IMR-90 (cell line): Measurements from ENCODE around the gene POMGNT1. TPM values are rescaled to one million over a fixed set of nuclear protein-coding genes. Genes with fewer than 3 reads are reported as not detected.
A peak's percentile ranks its signal among the peaks of the same experiment; 100 is the strongest.

Experiments used
- ATAC-seq: fragments of 200-7000 bp; cut with Tn5 transposase; 2 replicates; pipeline ENCODE4 v1.9.1; 2020; ENCODE audit warnings: low read depth, mild to moderate bottlenecking, moderate library complexity
- BruUV-seq: library from RNA; stranded (reverse); fragments of 400-500 nt; replicated peaks from 2 replicates; lab custom pipeline; 2021; lab: Mats Ljungman, UMichigan
- CTCF ChIA-PET: fragments of 300-600 bp; formaldehyde crosslinking; extraction: SDS; loops from one replicate; lab custom pipeline; 2021; ENCODE audit warnings: antibody characterized with exemption; lab: Yijun Ruan, JAX
- POLR2A ChIA-PET: fragments of 300-600 bp; sonication (Branson Sonifier 250); formaldehyde crosslinking; loops from one replicate; lab custom pipeline; 2022; ENCODE audit warnings: antibody characterized with exemption; ENCODE audit not compliant: unreplicated experiment; lab: Charles Lee
- DNase-seq: peaks from one replicate; pipeline ENCODE4 v3.0.0; 2013
- H2AFZ ChIP-seq: replicated peaks from 2 replicates; pipeline ENCODE3; 2013; ENCODE audit warnings: low read length, mild to moderate bottlenecking; ENCODE audit not compliant: poor library complexity
- H2AK5ac ChIP-seq: 2 replicates; pipeline ENCODE4 v1.6.1; 2013; ENCODE audit warnings: low read depth, low read length, inconsistent platforms
- H2AK9ac ChIP-seq: replicated peaks from 2 replicates; pipeline ENCODE3; 2013; ENCODE audit warnings: mild to moderate bottlenecking, low read depth, low read length, moderate library complexity; ENCODE audit not compliant: poor library complexity
- H2BK120ac ChIP-seq: 2 replicates; pipeline ENCODE4 v1.6.1; 2013; ENCODE audit warnings: low read depth, low read length, inconsistent platforms
- H2BK15ac ChIP-seq: 3 replicates; pipeline ENCODE4 v1.6.1; 2013; ENCODE audit warnings: low read depth, low read length, inconsistent platforms
- H2BK20ac ChIP-seq: 2 replicates; pipeline ENCODE4 v1.6.1; 2013; ENCODE audit warnings: low read depth, mild to moderate bottlenecking, inconsistent platforms, low read length, moderate library complexity
- H2BK5ac ChIP-seq: 2 replicates; pipeline ENCODE4 v1.6.1; 2013; ENCODE audit warnings: mild to moderate bottlenecking, low read depth, low read length, inconsistent platforms; ENCODE audit not compliant: poor library complexity, severe bottlenecking
- H3K14ac ChIP-seq: replicated peaks from 2 replicates; pipeline ENCODE4 v1.6.1; 2013; ENCODE audit warnings: low read depth, low read length, inconsistent platforms
- H3K18ac ChIP-seq: 2 replicates; pipeline ENCODE4 v1.6.1; 2013; ENCODE audit warnings: low read depth, low read length, control low read depth
- H3K23ac ChIP-seq: 2 replicates; pipeline ENCODE4 v1.6.1; 2013; ENCODE audit warnings: low read depth, low read length, inconsistent platforms
- H3K27ac ChIP-seq: 2 replicates; pipeline ENCODE4 v1.5.1; 2013; ENCODE audit warnings: mild to moderate bottlenecking, control low read depth, low read length; ENCODE audit not compliant: insufficient read depth
- H3K27me3 ChIP-seq: 2 replicates; pipeline ENCODE4 v1.6.1; 2013; ENCODE audit warnings: low read length; ENCODE audit not compliant: control insufficient read depth, insufficient read depth
- H3K36me3 ChIP-seq: 2 replicates; pipeline ENCODE4 v1.6.1; 2013; ENCODE audit warnings: low read length, mixed read lengths; ENCODE audit not compliant: control insufficient read depth, insufficient read depth
- H3K4ac ChIP-seq: 2 replicates; pipeline ENCODE4 v1.6.1; 2013; ENCODE audit warnings: low read depth, low read length, inconsistent platforms
- H3K4me1 ChIP-seq: 2 replicates; pipeline ENCODE4 v1.6.1; 2013; ENCODE audit warnings: low read length, mixed read lengths; ENCODE audit not compliant: control insufficient read depth, insufficient read depth
- H3K4me2 ChIP-seq: 2 replicates; pipeline ENCODE4 v1.6.1; 2013; ENCODE audit warnings: low read depth, mild to moderate bottlenecking, control low read depth, low read length, moderate library complexity
- H3K4me3 ChIP-seq: 2 replicates; pipeline ENCODE4 v1.5.1; 2013; ENCODE audit warnings: low read depth, mild to moderate bottlenecking, control low read depth, low read length, moderate library complexity; ENCODE audit not compliant: insufficient read depth
- H3K56ac ChIP-seq: 2 replicates; pipeline ENCODE4 v1.6.1; 2013; ENCODE audit warnings: low read length, inconsistent platforms; ENCODE audit not compliant: insufficient read depth; ENCODE audit errors: extremely low read depth
- H3K79me1 ChIP-seq, 2 experiments: 2 replicates each; pipeline ENCODE4 v1.6.1; 2013; ENCODE audit warnings: low read length in 2 of 2, inconsistent platforms in 1 of 2, low read depth in 1 of 2
- H3K9ac ChIP-seq: 2 replicates; pipeline ENCODE4 v1.6.1; 2013; ENCODE audit warnings: low read depth, low read length, control low read depth
- H3K9me1 ChIP-seq: 2 replicates; pipeline ENCODE4 v1.6.1; 2013; ENCODE audit warnings: low read length, inconsistent platforms; ENCODE audit not compliant: insufficient read depth
- H3K9me3 ChIP-seq: 2 replicates; pipeline ENCODE4 v1.6.1; 2013; ENCODE audit warnings: low read length; ENCODE audit not compliant: control insufficient read depth, insufficient read depth
- H4K20me1 ChIP-seq: 2 replicates; pipeline ENCODE4 v1.6.1; 2013; ENCODE audit warnings: low read length, inconsistent platforms; ENCODE audit not compliant: insufficient read depth
- H4K5ac ChIP-seq: 2 replicates; pipeline ENCODE4 v1.6.1; 2013; ENCODE audit warnings: mild to moderate bottlenecking, low read depth, low read length, control low read depth
- H4K8ac ChIP-seq, 2 experiments: 2 replicates each; pipeline ENCODE4 v1.6.1; 2013; ENCODE audit warnings: low read depth in 2 of 2, low read length in 2 of 2, control low read depth in 1 of 2, inconsistent platforms in 1 of 2
- H4K91ac ChIP-seq: 2 replicates; pipeline ENCODE4 v1.6.1; 2013; ENCODE audit warnings: low read depth, low read length, inconsistent platforms; ENCODE audit not compliant: insufficient read depth
- RAD21 ChIP-seq: IDR thresholded peaks from 2 replicates; pipeline ENCODE4 v1.6.1; 2012; ENCODE audit warnings: low read length, improper control_type of control experiment
- RFX5 ChIP-seq: IDR thresholded peaks from 2 replicates; pipeline ENCODE4 v1.8.0; 2012; ENCODE audit warnings: low read depth, mild to moderate bottlenecking, low read length, moderate library complexity
- WGBS, 2 experiments: methylation state at CpG; one replicate each; pipeline versions ENCODE4 v1.1.5 to v1.1.7; 2013; ENCODE audit warnings: missing lambda C conversion rate in 2 of 2; ENCODE audit not compliant: insufficient read length in 1 of 2; ENCODE audit errors: extremely low coverage in 2 of 2; 5-methylcytosine and 5-hydroxymethylcytosine counted together
- dilution Hi-C: fragments of 300-500 bp; cut with HindIII; formaldehyde crosslinking; loops from one replicate; pipeline ENCODE4 v1.14.3; 2018; ENCODE audit warnings: low sequenced_read_pairs; ENCODE audit not compliant: unreplicated experiment
- in situ Hi-C: fragments of 300-500 bp; cut with MboI; formaldehyde crosslinking; loops from 3 replicates; pipeline ENCODE4 v1.14.3; 2019; ENCODE audit warnings: low sequenced_read_pairs, inconsistent platforms, mixed read lengths
- intact Hi-C: fragments of 100-400 bp; cut with micrococcal nuclease; formaldehyde crosslinking; loops from 2 replicates; pipeline ENCODE4 v1.10.0; 2022
- polyA plus RNA-seq, 3 experiments: library from polyadenylated mRNA; depleted of rRNA; stranded (reverse); fragments of >200 nt; gene quantifications; 2 replicates each; pipeline ENCODE4 v1.2.3, GENCODE V29; 2012; ENCODE audit warnings: low replicate concordance in 1 of 3
- total RNA-seq: library from RNA; depleted of rRNA; stranded (reverse); fragments of >200 nt; gene quantifications from 2 replicates; pipeline ENCODE4 v1.2.3, GENCODE V29; 2012
- TF ChIP-seq, protein P1 (sequence below): fragments of 150-350 bp; IDR thresholded peaks from 2 replicates; pipeline ENCODE4 v1.6.1; 2017; ENCODE audit warnings: mild to moderate bottlenecking, antibody characterized with exemption, low read length, low read depth

Gene POMGNT1
- total and polyA plus RNA-seq, 2 of the 4 experiments (the other 2 are of a cell fraction): 54.8 to 65.3 TPM

GRCh38 chr1:46153732-46154131 is 44.5 kb downstream of the POMGNT1 start:
- Histone ChIP-seq H4K8ac (no peak overlapping the region), H2BK15ac (no peak overlapping the region), H3K14ac (no peak overlapping the region), H3K4me2 (no peak overlapping the region), H3K56ac (no peak overlapping the region), H2BK20ac (peak overlapping the region; percentile 6; the same call in 1 of the 2 replicates), H3K23ac (no peak overlapping the region), H3K4me3 (no peak overlapping the region), H2AK5ac (no peak overlapping the region), H4K5ac (no peak overlapping the region), H3K4me1 (peaks cover 2% of the 10 kb centered on the region; the same call in 1 of the 2 replicates), H3K36me3 (no peaks in the 10 kb centered on the region), H2BK5ac (no peak overlapping the region), H3K79me1 (no peaks in the 10 kb centered on the region), H2AFZ (no peak overlapping the region), H3K9me1 (no peaks in the 10 kb centered on the region; the same call in 1 of the 2 replicates), H3K27ac (no peak overlapping the region), H3K9me3 (no peaks in the 10 kb centered on the region), H3K4ac (no peak overlapping the region), H3K18ac (no peak overlapping the region), H4K91ac (no peak overlapping the region), H3K27me3 (no peaks in the 10 kb centered on the region; the same call in 1 of the 2 replicates), H4K20me1 (no peaks in the 10 kb centered on the region), H2BK120ac (no peak overlapping the region), H2AK9ac (no peak overlapping the region), H3K9ac (no peak overlapping the region)
- DNase-seq: no peak
- CTCF ChIA-PET: interaction anchor here (0.6 kb wide), 1 partner anchor 49 kb away, joined by 6 read pairs; no protein-coding TSS in a partner anchor
- no TSS peak for BruUV-seq
- intact Hi-C loops (no loop called here), in situ Hi-C loops (no loop called here), dilution Hi-C loops (no loop called here)
- TF ChIP-seq RAD21 (no peak), RFX5 (no peak)
- TF ChIP-seq, protein P1, sequence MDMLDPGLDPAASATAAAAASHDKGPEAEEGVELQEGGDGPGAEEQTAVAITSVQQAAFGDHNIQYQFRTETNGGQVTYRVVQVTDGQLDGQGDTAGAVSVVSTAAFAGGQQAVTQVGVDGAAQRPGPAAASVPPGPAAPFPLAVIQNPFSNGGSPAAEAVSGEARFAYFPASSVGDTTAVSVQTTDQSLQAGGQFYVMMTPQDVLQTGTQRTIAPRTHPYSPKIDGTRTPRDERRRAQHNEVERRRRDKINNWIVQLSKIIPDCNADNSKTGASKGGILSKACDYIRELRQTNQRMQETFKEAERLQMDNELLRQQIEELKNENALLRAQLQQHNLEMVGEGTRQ: no peak
- WGBS, 2 experiments: 100% methylated on average over 1 of the region's 1 CpG; no CpG with 5 or more reads in 1 of the 2 experiments
- no peak for ATAC-seq
- POLR2A ChIA-PET: no interaction called here
